GM04503 (cell line): ENCODE measurements around the gene ZBTB42.
"Not testable (repeated sequence)": the region's sequence is repeated elsewhere in the genome, so short reads cannot be mapped to it uniquely, and the experiment has no call there.

ENCODE experiments used
- DNase-seq: peaks from one replicate; pipeline ENCODE4 v3.0.0-alpha.2; 2012; ENCODE audit warnings: low read depth

ZBTB42 gene

GRCh38 chr14:104810316-104810715 is 9.4 kb downstream of the ZBTB42 start:
- no peak for DNase-seq

- DNase-seq = no peak
Measured at GRCh38 chr14:104813286-104813685, 12.4 kb downstream of the ZBTB42 start.

- DNase-seq = not testable (repeated sequence)
Measured at GRCh38 chr14:104814701-104815100, 13.8 kb downstream of the ZBTB42 start.

- no peak for DNase-seq
Measured at GRCh38 chr14:104816616-104816884, 15.6 kb downstream of the ZBTB42 start.

GRCh38 chr14:104817930-104818713 is 17.2 kb downstream of the ZBTB42 start:
- no peak for DNase-seq

- no peak for DNase-seq
Measured at GRCh38 chr14:104818714-104819161, 17.8 kb downstream of the ZBTB42 start.

- DNase-seq = no peak
Measured at GRCh38 chr14:104819361-104819781, 18.5 kb downstream of the ZBTB42 start.

GRCh38 chr14:104820669-104821228 is 19.8 kb downstream of the ZBTB42 start:
- DNase-seq = no peak

- DNase-seq = no peak
Measured at GRCh38 chr14:104821229-104821945, 20.5 kb downstream of the ZBTB42 start.

- no peak for DNase-seq
Measured at GRCh38 chr14:104821971-104822608, 21.2 kb downstream of the ZBTB42 start.

GRCh38 chr14:104822821-104823615 is 22.1 kb downstream of the ZBTB42 start:
- DNase-seq = no peak

- no peak for DNase-seq
Measured at GRCh38 chr14:104824353-104824997, 23.6 kb downstream of the ZBTB42 start.

GRCh38 chr14:104826189-104826860 is 25.4 kb downstream of the ZBTB42 start:
- no peak for DNase-seq

- no peak for DNase-seq
Measured at GRCh38 chr14:104826861-104827176, 25.9 kb downstream of the ZBTB42 start.

GRCh38 chr14:104827177-104828055 is 26.5 kb downstream of the ZBTB42 start:
- no peak for DNase-seq

GRCh38 chr14:104830781-104831180 is 29.9 kb downstream of the ZBTB42 start:
- DNase-seq = no peak

- not testable (repeated sequence) for DNase-seq
Measured at GRCh38 chr14:104836171-104836935, 35.5 kb downstream of the ZBTB42 start.

- DNase-seq = no peak
Measured at GRCh38 chr14:104841730-104842129, 40.8 kb downstream of the ZBTB42 start.

GRCh38 chr14:104843006-104843405 is 42.1 kb downstream of the ZBTB42 start:
- no peak for DNase-seq
